ENCODE measurements around the gene TTLL8. TPM values are rescaled to one million over a fixed set of nuclear protein-coding genes. Genes with fewer than 3 reads are reported as not detected.
A peak's percentile ranks its signal among the peaks of the same experiment; 100 is the strongest.

The TTLL8 gene
- not detected for total RNA-seq
- polyA plus RNA-seq, result not detected

- WGBS, result 14% methylated on average over 102 of the region's 102 CpGs
- Histone ChIP-seq H3K9ac (ENCODE audit: low read depth in 1 of 2, low read length in 2 of 2) (no peak within 1 kb of the TSS), H3K27ac (ENCODE audit: low read depth in 1 of 2, low read length in 2 of 2) (no peak within 1 kb of the TSS), H3K4me3 (ENCODE audit: low read depth in 1 of 3, low read length in 3 of 3) (peak within 1 kb of the TSS in 1 of 3 donors; percentile 15), H3K9me3 (ENCODE audit: control insufficient read depth in 4 of 4, low read length in 3 of 4) (peaks cover 0 to 5% (median 0%) of the 10 kb centered on the region in 4 donors), H3K36me3 (ENCODE audit: control insufficient read depth in 4 of 4, insufficient read depth in 3 of 4, low read depth in 1 of 4, low read length in 3 of 4) (no peaks in the 10 kb centered on the region), H3K27me3 (ENCODE audit: control insufficient read depth in 4 of 4, insufficient read depth in 4 of 4, low read length in 3 of 4) (peaks cover 0 to 2% (median 0%) of the 10 kb centered on the region in 4 donors), H3K4me1 (ENCODE audit: control insufficient read depth in 4 of 4, insufficient read depth in 4 of 4, low read length in 3 of 4) (peaks cover 0 to 6% (median 0%) of the 10 kb centered on the region in 4 donors)
- no peak for TF ChIP-seq RXRA (IDR thresholded peaks at IDR 0.05)
- no peak for TF ChIP-seq SP1 (IDR thresholded peaks at IDR 0.05)
- no peak for TF ChIP-seq NR2F2 (IDR thresholded peaks at IDR 0.05)
- no peak for TF ChIP-seq ZBTB33 (IDR thresholded peaks at IDR 0.05)
- no peak for DNase-seq (ENCODE audit: low spot score)
These were observed at the start of gene TTLL8 for GRCh38 chr22:50058061-50058905. Gene TTLL8 (minus strand): TSS chr22:50058298.

GRCh38 chr22:50107529-50107928, 49.4 kb upstream of the TTLL8 start:
- H3K9me3 ChIP-seq (ENCODE audit: control insufficient read depth in 4 of 4, low read length in 3 of 4), result no peaks in the 10 kb centered on the region
- 91% methylated on average over 9 of the region's 9 CpGs for WGBS
- no peak for DNase-seq (ENCODE audit: low spot score)
- H3K36me3 ChIP-seq (ENCODE audit: control insufficient read depth in 4 of 4, insufficient read depth in 3 of 4, low read depth in 1 of 4, low read length in 3 of 4), result no peaks in the 10 kb centered on the region
- H3K4me1 ChIP-seq (ENCODE audit: control insufficient read depth in 4 of 4, insufficient read depth in 4 of 4, low read length in 3 of 4), result no peaks in the 10 kb centered on the region
- H3K4me3 ChIP-seq (ENCODE audit: low read depth in 1 of 3, low read length in 3 of 3), result no peak overlapping the region
- H3K9ac ChIP-seq (ENCODE audit: low read depth in 1 of 2, low read length in 2 of 2), result no peak overlapping the region
- H3K27ac ChIP-seq (ENCODE audit: low read depth in 1 of 2, low read length in 2 of 2), result no peak overlapping the region
- no peak for TF ChIP-seq SP1 (IDR thresholded peaks at IDR 0.05)
- TF ChIP-seq FOXA1 (IDR thresholded peaks at IDR 0.05), result no peak
- TF ChIP-seq ATF3 (IDR thresholded peaks at IDR 0.05), result no peak
- TF ChIP-seq REST (IDR thresholded peaks at IDR 0.05), result no peak
- TF ChIP-seq GABPA (IDR thresholded peaks at IDR 0.05 in 1 of 2, conservative IDR thresholded peaks at IDR 0.05 in 1 of 2), result no peak
- TF ChIP-seq ZBTB33 (IDR thresholded peaks at IDR 0.05), result no peak
- TF ChIP-seq NR2F2 (IDR thresholded peaks at IDR 0.05), result no peak
- TF ChIP-seq YY1 (IDR thresholded peaks at IDR 0.05), result no peak
- no peak for TF ChIP-seq JUND (IDR thresholded peaks at IDR 0.05)
- no peak for TF ChIP-seq FOXA2 (IDR thresholded peaks at IDR 0.05)
- TF ChIP-seq RAD21 (IDR thresholded peaks at IDR 0.05), result no peak
- TF ChIP-seq HNF4A (conservative IDR thresholded peaks at IDR 0.05), result no peak
- TF ChIP-seq RXRA (IDR thresholded peaks at IDR 0.05), result no peak
- TF ChIP-seq MAX (IDR thresholded peaks at IDR 0.05), result no peak
- TF ChIP-seq EGR1 (IDR thresholded peaks at IDR 0.05; ENCODE audit: low read depth in 2 of 2), result no peak
- no peaks in the 10 kb centered on the region for H3K27me3 ChIP-seq (ENCODE audit: control insufficient read depth in 4 of 4, insufficient read depth in 4 of 4, low read length in 3 of 4)
